Measurements from ENCODE around the gene RFPL4AL1. TPM values are rescaled to one million over a fixed set of nuclear protein-coding genes. Genes with fewer than 3 reads are reported as not detected.

Gene RFPL4AL1
- total RNA-seq, 1 experiment from 2014 or later = not detected

DNA sequence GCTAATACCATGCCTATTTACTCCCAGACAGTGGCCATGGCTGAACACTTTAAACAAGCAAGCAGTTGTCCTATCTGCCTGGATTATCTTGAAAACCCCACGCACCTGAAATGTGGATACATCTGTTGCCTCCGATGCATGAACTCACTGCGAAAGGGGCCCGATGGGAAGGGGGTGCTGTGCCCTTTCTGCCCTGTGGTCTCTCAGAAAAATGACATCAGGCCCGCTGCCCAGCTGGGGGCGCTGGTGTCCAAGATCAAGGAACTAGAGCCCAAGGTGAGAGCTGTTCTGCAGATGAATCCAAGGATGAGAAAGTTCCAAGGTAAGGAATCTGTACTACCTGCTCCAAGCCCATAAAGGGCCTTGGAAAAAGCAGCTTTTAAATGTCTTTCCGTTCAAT is 8.6 kb downstream of the RFPL4AL1 start:
- no peak overlapping the region for H2BK20ac ChIP-seq (ENCODE audit: low read depth, low read length, poor library complexity, severe bottlenecking)
- Mint-ChIP-seq H3K27ac (no peak overlapping the region), H3K4me3 (no peak overlapping the region), H3K4me1 (no peaks in the 10 kb centered on the region), H3K9me3 (peaks cover 77 to 80% of the 10 kb centered on the region in 2 experiments), H3K36me3 (ENCODE audit: insufficient read depth in 1 of 3, low read depth in 3 of 3) (peaks cover 8 to 33% (median 15%) of the 10 kb centered on the region in 3 experiments; a peak in 5 of 7 replicates), H3K27me3 (ENCODE audit: low read depth) (no peaks in the 10 kb centered on the region)
- TF ChIP-seq, protein P1, sequence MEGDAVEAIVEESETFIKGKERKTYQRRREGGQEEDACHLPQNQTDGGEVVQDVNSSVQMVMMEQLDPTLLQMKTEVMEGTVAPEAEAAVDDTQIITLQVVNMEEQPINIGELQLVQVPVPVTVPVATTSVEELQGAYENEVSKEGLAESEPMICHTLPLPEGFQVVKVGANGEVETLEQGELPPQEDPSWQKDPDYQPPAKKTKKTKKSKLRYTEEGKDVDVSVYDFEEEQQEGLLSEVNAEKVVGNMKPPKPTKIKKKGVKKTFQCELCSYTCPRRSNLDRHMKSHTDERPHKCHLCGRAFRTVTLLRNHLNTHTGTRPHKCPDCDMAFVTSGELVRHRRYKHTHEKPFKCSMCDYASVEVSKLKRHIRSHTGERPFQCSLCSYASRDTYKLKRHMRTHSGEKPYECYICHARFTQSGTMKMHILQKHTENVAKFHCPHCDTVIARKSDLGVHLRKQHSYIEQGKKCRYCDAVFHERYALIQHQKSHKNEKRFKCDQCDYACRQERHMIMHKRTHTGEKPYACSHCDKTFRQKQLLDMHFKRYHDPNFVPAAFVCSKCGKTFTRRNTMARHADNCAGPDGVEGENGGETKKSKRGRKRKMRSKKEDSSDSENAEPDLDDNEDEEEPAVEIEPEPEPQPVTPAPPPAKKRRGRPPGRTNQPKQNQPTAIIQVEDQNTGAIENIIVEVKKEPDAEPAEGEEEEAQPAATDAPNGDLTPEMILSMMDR (conservative IDR thresholded peaks at IDR 0.05) = no peak
- H3K14ac ChIP-seq (ENCODE audit: insufficient read depth, low read length) = no peak overlapping the region
- H2BK120ac ChIP-seq (ENCODE audit: low read depth, low read length, poor library complexity, severe bottlenecking) = no peak overlapping the region
- no peak overlapping the region for H2AFZ ChIP-seq (ENCODE audit: low read length)
- no CpG with 5 or more reads among the region's 7 CpGs for WGBS (ENCODE audit: extremely low coverage, insufficient read length, low lambda C conversion rate)
- H2BK5ac ChIP-seq (ENCODE audit: insufficient read length, low read length) = no peak overlapping the region
- H3K4ac ChIP-seq (ENCODE audit: low read depth, low read length) = no peak overlapping the region
- H3K9ac ChIP-seq (ENCODE audit: extremely low read depth, insufficient read length, low read length) = no peak overlapping the region
- DNase-seq = no peak
- H2AK5ac ChIP-seq (ENCODE audit: insufficient read length, low read length) = no peak overlapping the region
- H3K56ac ChIP-seq (ENCODE audit: insufficient read length, low read depth, low read length) = no peak overlapping the region
- no peak overlapping the region for H4K8ac ChIP-seq (replicated peaks; ENCODE audit: insufficient read length, low read depth, low read length)
- H3K27me3 ChIP-seq (ENCODE audit: insufficient read depth, low read length) = no peaks in the 10 kb centered on the region
- H3K4me1 ChIP-seq (ENCODE audit: insufficient read depth, low read length) = no peaks in the 10 kb centered on the region
- no peaks in the 10 kb centered on the region for H4K20me1 ChIP-seq (ENCODE audit: control insufficient read depth, insufficient read depth, insufficient read length)
- no peaks in the 10 kb centered on the region for H3K79me1 ChIP-seq (ENCODE audit: insufficient read depth, low read depth, low read length, poor library complexity, severe bottlenecking)
- no peak overlapping the region for H3K4me2 ChIP-seq (ENCODE audit: insufficient read depth, insufficient read length, low read length)
- no peak overlapping the region for H3K23ac ChIP-seq (ENCODE audit: insufficient read length, low read depth, low read length)
- H3K18ac ChIP-seq (ENCODE audit: insufficient read length, low read depth, low read length) = no peak overlapping the region
- no peaks in the 10 kb centered on the region for H3K79me2 ChIP-seq (ENCODE audit: insufficient read depth, low read length)
- H3K27ac ChIP-seq (ENCODE audit: insufficient read length, low read depth, low read length) = no peak overlapping the region
- no peak overlapping the region for H2BK15ac ChIP-seq (ENCODE audit: low read depth, low read length)
- peaks cover 62% of the 10 kb centered on the region for H3K9me3 ChIP-seq (ENCODE audit: control insufficient read depth, low read depth, low read length)
- H2BK12ac ChIP-seq (ENCODE audit: insufficient read length, low read depth, low read length) = no peak overlapping the region
- H3T11ph ChIP-seq (ENCODE audit: low read length) = no peak overlapping the region
- H4K91ac ChIP-seq (ENCODE audit: insufficient read length, low read depth, low read length) = no peak overlapping the region
- no peaks in the 10 kb centered on the region for H3K23me2 ChIP-seq (ENCODE audit: insufficient read length, low read depth, low read length, poor library complexity, severe bottlenecking)
- no peak overlapping the region for H4K5ac ChIP-seq (ENCODE audit: insufficient read length, low read depth, low read length)

Measured in H9 (cell line).